D721Med (cell line): ENCODE measurements around the gene CCDC68.

ENCODE experiments used
- DNase-seq: peaks from one replicate; pipeline ENCODE4 v3.0.0; 2011; ENCODE audit warnings: low spot score; ENCODE audit not compliant: insufficient read length
- FAIRE-seq: peaks from 2 replicates; lab custom pipeline; 2011; peaks lifted over from hg19 to GRCh38; lab: Jason Lieb, UNC
- CTCF ChIP-seq: IDR thresholded peaks from 2 replicates; pipeline ENCODE4 v1.5.1; 2012; ENCODE audit warnings: mild to moderate bottlenecking, control low read depth; ENCODE audit not compliant: insufficient read depth; ENCODE audit errors: missing control alignments

Gene CCDC68

GRCh38 chr18:54875063-54875462, 84.2 kb downstream of the CCDC68 start:
- no peak for FAIRE-seq
- TF ChIP-seq CTCF, result no peak
- no peak for DNase-seq

- FAIRE-seq, result no peak
- no peak for TF ChIP-seq CTCF
Observed at GRCh38 chr18:54873884-54874255, 85.4 kb downstream of the CCDC68 start.

GRCh38 chr18:54872681-54873080, 86.6 kb downstream of the CCDC68 start:
- no peak for TF ChIP-seq CTCF
- DNase-seq (no peak), FAIRE-seq (peak; percentile 68)

More at GRCh38 chr18:54873884-54874255, 85.4 kb downstream of the CCDC68 start:
- no peak for DNase-seq

GRCh38 chr18:54871231-54871630, 88.0 kb downstream of the CCDC68 start:
- FAIRE-seq (peak; percentile 69), DNase-seq (no peak)
- TF ChIP-seq CTCF, result no peak

- no peak for FAIRE-seq
- no peak for TF ChIP-seq CTCF
- no peak for DNase-seq
Observed at GRCh38 chr18:54867131-54867530, 92.1 kb downstream of the CCDC68 start.

DNA sequence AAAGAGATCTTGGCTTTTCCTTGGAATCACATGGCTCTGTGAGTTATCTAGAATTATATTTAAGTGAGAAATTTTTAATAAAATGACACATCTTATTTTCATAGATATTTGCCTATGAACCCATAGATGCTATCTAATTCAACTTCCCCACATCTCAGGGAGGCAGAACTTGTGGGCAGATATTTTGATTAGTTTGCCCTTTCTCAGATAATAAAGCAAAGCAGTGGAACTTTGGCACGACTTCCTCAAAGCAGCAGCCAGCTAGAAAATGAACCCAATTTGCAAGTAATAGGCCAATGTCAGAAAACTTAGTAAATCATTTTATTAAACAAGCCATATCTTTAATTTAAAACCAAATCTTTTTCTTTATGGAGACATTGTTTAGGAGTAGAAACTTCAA, 98.3 kb downstream of the CCDC68 start:
- DNase-seq (no peak), FAIRE-seq (no peak)
- TF ChIP-seq CTCF, result no peak

DNA sequence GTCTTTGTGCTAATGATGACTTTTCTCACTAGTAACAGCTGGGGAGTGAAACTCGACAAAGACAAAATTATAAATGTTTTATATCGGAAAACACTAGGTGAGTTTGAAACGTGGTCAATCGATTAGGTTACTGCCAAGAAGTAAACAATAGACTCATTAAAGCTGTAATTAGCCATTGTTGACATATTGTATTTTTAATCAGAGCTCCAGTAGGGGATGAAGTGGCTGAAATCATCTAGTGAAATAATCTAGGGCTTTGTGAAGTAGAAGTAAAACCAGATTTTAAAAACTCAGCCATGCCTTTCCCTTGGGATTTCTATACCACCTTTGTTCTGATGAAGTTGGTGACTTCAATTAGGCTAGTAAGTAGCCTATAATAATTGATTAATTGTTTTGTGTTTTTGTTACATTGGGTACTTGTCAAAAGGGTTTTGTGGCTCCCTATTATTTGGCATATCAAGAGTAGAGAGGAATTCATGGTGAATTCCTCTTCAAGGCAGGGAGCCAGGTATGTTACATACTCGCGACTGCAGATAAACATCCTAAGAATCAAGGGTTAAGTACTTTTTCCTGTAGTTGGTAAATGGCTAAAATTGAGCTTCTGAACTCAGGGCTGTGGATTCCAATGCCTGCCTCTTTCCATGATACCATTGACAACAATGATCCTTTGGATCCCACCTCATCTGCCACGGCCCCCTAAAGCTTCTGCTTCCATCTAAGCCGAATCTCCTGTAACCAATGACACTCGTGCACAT, 99.4 kb downstream of the CCDC68 start:
- no peak for DNase-seq
- no peak for TF ChIP-seq CTCF
- peak; percentile 98 for FAIRE-seq
